Effector memory CD8-positive, alpha-beta T cell (primary cell): ENCODE data around the gene MAPKBP1.
A peak's percentile ranks its signal among the peaks of the same experiment; 100 is the strongest.
"Not testable (repeated sequence)": the region's sequence is repeated elsewhere in the genome, so short reads cannot be mapped to it uniquely, and the experiment has no call there.

Experiments used
- ATAC-seq: fragments of 150-1000 bp; cut with Tn5 transposase; replicated peaks from 2 replicates; pipeline ENCODE4 v1.10.0; 2021; ENCODE audit warnings: mild to moderate bottlenecking, moderate library complexity
- DNase-seq, 3 experiments: peaks; one replicate each; pipeline ENCODE4 v3.0.0; 2021
- H3K27ac Mint-ChIP-seq, 2 donors: one replicate each; pipeline ENCODE4 v1.8.0; 2022; ENCODE audit warnings: mild to moderate bottlenecking in 2 of 2, mixed read lengths in 2 of 2, moderate library complexity in 2 of 2
- H3K27me3 Mint-ChIP-seq, 2 donors: one replicate each; pipeline ENCODE4 v1.8.0; 2022; ENCODE audit warnings: mixed read lengths in 2 of 2
- H3K36me3 Mint-ChIP-seq: one replicate; pipeline ENCODE4 v1.8.0; 2022; ENCODE audit warnings: mild to moderate bottlenecking, moderate library complexity, mixed read lengths; ENCODE audit not compliant: insufficient read depth
- H3K4me1 Mint-ChIP-seq, 2 donors: one replicate each; pipeline ENCODE4 v1.8.0; 2022; ENCODE audit warnings: low read depth in 2 of 2, mixed read lengths in 2 of 2
- H3K4me3 Mint-ChIP-seq, 2 donors: one replicate each; pipeline ENCODE4 v1.8.0; 2022; ENCODE audit warnings: mild to moderate bottlenecking in 2 of 2, mixed read lengths in 2 of 2, moderate library complexity in 2 of 2
- H3K9me3 Mint-ChIP-seq, 2 donors: one replicate each; pipeline ENCODE4 v1.8.0; 2022; ENCODE audit warnings: mixed read lengths in 2 of 2
- total RNA-seq, 9 experiments: gene quantifications; one replicate each; lab custom pipeline; 2026; lab: John Stamatoyannopoulos, UW

The MAPKBP1 gene, protein sequence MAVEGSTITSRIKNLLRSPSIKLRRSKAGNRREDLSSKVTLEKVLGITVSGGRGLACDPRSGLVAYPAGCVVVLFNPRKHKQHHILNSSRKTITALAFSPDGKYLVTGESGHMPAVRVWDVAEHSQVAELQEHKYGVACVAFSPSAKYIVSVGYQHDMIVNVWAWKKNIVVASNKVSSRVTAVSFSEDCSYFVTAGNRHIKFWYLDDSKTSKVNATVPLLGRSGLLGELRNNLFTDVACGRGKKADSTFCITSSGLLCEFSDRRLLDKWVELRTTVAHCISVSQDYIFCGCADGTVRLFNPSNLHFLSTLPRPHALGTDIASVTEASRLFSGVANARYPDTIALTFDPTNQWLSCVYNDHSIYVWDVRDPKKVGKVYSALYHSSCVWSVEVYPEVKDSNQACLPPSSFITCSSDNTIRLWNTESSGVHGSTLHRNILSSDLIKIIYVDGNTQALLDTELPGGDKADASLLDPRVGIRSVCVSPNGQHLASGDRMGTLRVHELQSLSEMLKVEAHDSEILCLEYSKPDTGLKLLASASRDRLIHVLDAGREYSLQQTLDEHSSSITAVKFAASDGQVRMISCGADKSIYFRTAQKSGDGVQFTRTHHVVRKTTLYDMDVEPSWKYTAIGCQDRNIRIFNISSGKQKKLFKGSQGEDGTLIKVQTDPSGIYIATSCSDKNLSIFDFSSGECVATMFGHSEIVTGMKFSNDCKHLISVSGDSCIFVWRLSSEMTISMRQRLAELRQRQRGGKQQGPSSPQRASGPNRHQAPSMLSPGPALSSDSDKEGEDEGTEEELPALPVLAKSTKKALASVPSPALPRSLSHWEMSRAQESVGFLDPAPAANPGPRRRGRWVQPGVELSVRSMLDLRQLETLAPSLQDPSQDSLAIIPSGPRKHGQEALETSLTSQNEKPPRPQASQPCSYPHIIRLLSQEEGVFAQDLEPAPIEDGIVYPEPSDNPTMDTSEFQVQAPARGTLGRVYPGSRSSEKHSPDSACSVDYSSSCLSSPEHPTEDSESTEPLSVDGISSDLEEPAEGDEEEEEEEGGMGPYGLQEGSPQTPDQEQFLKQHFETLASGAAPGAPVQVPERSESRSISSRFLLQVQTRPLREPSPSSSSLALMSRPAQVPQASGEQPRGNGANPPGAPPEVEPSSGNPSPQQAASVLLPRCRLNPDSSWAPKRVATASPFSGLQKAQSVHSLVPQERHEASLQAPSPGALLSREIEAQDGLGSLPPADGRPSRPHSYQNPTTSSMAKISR (N-terminal part only)
- total RNA-seq: 39.7 to 79.9 (median 69.6) reads per million in 9 experiments

GRCh38 chr15:41774062-41774881 lies at the start of gene MAPKBP1:
TSS of gene MAPKBP1 (plus strand) at chr15:41774484. CDS start at chr15:41775276, 792 bp downstream.
- H3K27ac Mint-ChIP-seq: peak within 1 kb of the TSS; percentile 91 to 97
- peaks cover 13% of the 10 kb centered on the region for H3K36me3 Mint-ChIP-seq
- peak; percentile 97 to 98 (median 97) for DNase-seq
- H3K4me1 Mint-ChIP-seq: peaks cover 45 to 57% of the 10 kb centered on the region in 2 donors
- no peaks in the 10 kb centered on the region for H3K9me3 Mint-ChIP-seq
- peak; percentile 86 for ATAC-seq
- peak within 1 kb of the TSS; percentile 92 to 96 for H3K4me3 Mint-ChIP-seq
- no peaks in the 10 kb centered on the region for H3K27me3 Mint-ChIP-seq

DNA sequence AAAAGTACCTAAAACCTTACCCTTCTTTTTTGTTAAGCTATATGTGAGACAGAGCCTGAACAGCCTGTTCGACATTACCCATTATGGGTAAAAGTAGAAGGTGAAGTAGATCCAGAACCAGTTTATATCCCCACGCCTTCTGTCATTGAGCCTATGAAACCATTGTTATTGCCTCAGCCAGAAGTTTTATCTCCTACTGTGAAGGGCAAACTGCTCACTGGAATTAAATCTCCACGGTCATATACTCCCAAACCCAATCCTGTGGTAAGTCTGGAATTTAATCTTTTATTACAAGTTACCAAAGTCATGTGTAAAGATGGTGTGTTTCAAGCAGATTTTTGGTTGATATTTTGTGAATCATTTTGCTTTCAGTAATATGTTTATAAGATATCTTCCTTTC lies 47.1 kb upstream of the MAPKBP1 start:
- Mint-ChIP-seq H3K4me3 (no peak overlapping the region), H3K36me3 (peaks cover 22% of the 10 kb centered on the region), H3K4me1 (peaks cover 2 to 14% of the 10 kb centered on the region in 2 donors), H3K9me3 (no peaks in the 10 kb centered on the region), H3K27me3 (no peaks in the 10 kb centered on the region), H3K27ac (peak overlapping the region in 1 of 2 donors; percentile 29)
- DNase-seq: no peak
- no peak for ATAC-seq

DNA sequence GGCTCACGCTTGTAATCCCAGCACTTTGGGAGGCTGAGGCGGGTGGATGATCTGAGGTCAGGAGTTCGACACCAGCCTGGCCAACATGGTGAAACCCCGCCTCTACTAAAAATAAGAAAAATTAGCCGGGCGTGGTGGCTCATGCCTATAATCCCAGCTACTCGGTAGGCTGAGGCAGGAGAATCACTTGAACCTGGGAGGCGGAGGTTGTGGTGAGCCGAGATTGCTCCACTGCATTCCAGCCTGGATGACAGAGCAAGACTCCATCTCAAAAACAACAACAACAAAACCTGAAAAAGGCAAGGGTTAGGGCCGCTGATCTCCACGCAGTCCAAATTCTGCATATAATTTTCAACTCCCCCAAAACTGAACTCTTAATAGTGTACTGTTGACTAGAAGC lies 46.2 kb upstream of the MAPKBP1 start:
- not testable (repeated sequence) for H3K27ac Mint-ChIP-seq, H3K4me3 Mint-ChIP-seq, H3K27me3 Mint-ChIP-seq, H3K4me1 Mint-ChIP-seq, H3K9me3 Mint-ChIP-seq, DNase-seq, ATAC-seq
- peaks cover 23% of the 10 kb centered on the region for H3K36me3 Mint-ChIP-seq

- H3K4me3 Mint-ChIP-seq: no peak overlapping the region
- H3K27me3 Mint-ChIP-seq: no peaks in the 10 kb centered on the region
- peaks cover 47% of the 10 kb centered on the region for H3K36me3 Mint-ChIP-seq
- peaks cover 1 to 7% of the 10 kb centered on the region in 2 donors for H3K4me1 Mint-ChIP-seq
- H3K9me3 Mint-ChIP-seq: no peaks in the 10 kb centered on the region
- ATAC-seq: no peak
- H3K27ac Mint-ChIP-seq: peak overlapping the region in 1 of 2 donors; percentile 55
- DNase-seq: no peak
Observed at GRCh38 chr15:41730543-41730942, 43.7 kb upstream of the MAPKBP1 start.

DNA sequence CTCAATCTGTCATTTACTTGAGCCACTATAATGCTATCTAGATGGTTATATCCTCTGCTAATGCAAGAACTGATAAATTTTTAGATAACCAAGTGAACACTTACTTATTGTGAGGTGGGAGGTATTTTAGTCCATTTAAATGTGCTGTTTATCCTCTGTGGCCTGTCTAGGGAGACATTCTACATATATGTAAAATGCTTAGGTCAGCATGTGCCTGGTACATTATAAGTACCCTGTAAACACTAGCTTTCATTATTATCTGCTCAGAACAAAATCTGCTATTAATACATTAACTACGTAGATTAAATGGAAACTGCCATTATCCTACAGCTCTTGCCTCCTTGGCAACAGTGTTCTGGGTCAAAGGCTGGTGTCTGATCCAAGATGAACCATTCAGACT lies 41.8 kb upstream of the MAPKBP1 start:
- no peak for ATAC-seq
- DNase-seq: no peak
- H3K9me3 Mint-ChIP-seq: no peaks in the 10 kb centered on the region
- peaks cover 63% of the 10 kb centered on the region for H3K36me3 Mint-ChIP-seq
- peak overlapping the region in 1 of 2 donors; percentile 86 for H3K27ac Mint-ChIP-seq
- H3K27me3 Mint-ChIP-seq: no peaks in the 10 kb centered on the region
- no peak overlapping the region for H3K4me3 Mint-ChIP-seq
- peaks cover 1 to 3% of the 10 kb centered on the region in 2 donors for H3K4me1 Mint-ChIP-seq

DNA sequence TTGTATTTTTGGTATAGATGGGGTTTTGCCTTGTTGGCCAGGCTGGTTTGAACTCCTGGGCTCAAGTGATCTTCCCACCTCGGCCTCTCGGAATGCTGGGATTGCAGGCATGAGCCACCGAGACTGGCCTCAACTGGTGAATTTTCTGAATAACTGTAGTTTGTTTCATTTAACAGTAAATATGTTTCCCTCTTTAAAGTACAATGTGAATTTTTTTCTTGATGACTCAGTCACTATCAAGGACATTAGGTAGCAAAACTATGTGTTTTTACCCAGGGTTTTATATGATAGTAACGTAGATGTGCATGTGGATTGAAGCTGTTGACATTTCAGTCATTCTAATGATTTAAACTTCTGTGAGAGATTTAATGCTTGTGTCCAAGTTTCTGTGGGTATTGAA lies 40.2 kb upstream of the MAPKBP1 start:
- H3K27ac Mint-ChIP-seq: peak overlapping the region; percentile 28 to 66
- no peaks in the 10 kb centered on the region for H3K9me3 Mint-ChIP-seq
- no peaks in the 10 kb centered on the region for H3K27me3 Mint-ChIP-seq
- no peak overlapping the region for H3K4me3 Mint-ChIP-seq
- ATAC-seq: no peak
- peaks cover 1 to 3% of the 10 kb centered on the region in 2 donors for H3K4me1 Mint-ChIP-seq
- DNase-seq: no peak
- H3K36me3 Mint-ChIP-seq: peaks cover 72% of the 10 kb centered on the region

- H3K27me3 Mint-ChIP-seq: no peaks in the 10 kb centered on the region
- H3K4me3 Mint-ChIP-seq: no peak overlapping the region
- no peaks in the 10 kb centered on the region for H3K9me3 Mint-ChIP-seq
- H3K4me1 Mint-ChIP-seq: peaks cover 1 to 3% of the 10 kb centered on the region in 2 donors
- H3K36me3 Mint-ChIP-seq: peaks cover 69% of the 10 kb centered on the region
- ATAC-seq: no peak
- H3K27ac Mint-ChIP-seq: no peak overlapping the region
- no peak for DNase-seq
Observed at GRCh38 chr15:41735046-41735445, 39.2 kb upstream of the MAPKBP1 start.

DNA sequence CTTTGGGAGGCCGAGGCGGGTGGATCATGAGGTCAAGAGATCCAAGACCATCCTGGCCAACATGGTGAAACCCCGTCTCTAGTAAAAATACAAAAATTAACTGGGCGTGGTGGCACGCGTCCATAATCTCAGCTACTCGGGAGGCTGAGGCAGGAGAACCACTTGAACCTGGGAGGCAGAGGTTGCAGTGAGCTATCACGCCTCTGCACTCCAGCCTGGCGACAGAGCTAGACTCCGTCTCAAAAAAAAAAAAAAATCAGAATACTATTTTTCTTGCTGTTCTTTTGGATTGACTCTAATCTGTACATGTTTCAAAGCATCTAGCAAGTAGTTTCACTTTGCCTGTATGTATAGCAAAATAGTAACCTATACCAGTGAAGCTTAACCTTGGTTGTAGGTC lies 38.8 kb upstream of the MAPKBP1 start:
- not testable (repeated sequence) for H3K27ac Mint-ChIP-seq, H3K27me3 Mint-ChIP-seq, H3K9me3 Mint-ChIP-seq, H3K4me1 Mint-ChIP-seq, H3K4me3 Mint-ChIP-seq, ATAC-seq, DNase-seq
- peaks cover 66% of the 10 kb centered on the region for H3K36me3 Mint-ChIP-seq

GRCh38 chr15:41746802-41747201 lies 27.5 kb upstream of the MAPKBP1 start:
- ATAC-seq (no peak), DNase-seq (no peak)
- H3K27me3 Mint-ChIP-seq: no peaks in the 10 kb centered on the region
- H3K4me1 Mint-ChIP-seq: peaks cover 0 to 2% of the 10 kb centered on the region in 2 donors
- no peak overlapping the region for H3K27ac Mint-ChIP-seq
- no peaks in the 10 kb centered on the region for H3K9me3 Mint-ChIP-seq
- no peak overlapping the region for H3K4me3 Mint-ChIP-seq
- peaks cover 61% of the 10 kb centered on the region for H3K36me3 Mint-ChIP-seq

DNA sequence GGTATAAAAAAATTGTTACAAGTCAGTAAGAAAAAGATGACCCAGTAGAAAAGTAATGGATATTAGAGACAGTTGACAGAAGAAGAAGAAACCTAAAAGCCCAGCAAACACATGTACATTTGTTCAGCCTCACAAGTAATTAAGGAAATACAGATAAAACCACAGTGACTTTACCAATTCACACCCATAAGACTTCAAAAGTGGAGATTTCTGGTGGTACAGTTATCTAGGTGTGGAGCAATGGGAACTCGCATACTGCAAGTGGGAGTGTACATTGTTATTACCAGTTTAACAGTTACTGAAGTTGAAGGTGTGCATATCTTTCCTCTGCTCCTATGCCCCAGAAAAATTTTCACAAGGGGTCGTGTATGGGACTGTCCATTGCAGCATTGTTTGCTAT lies 18.1 kb upstream of the MAPKBP1 start:
- H3K27ac Mint-ChIP-seq: no peak overlapping the region
- no peak overlapping the region for H3K4me3 Mint-ChIP-seq
- H3K9me3 Mint-ChIP-seq: no peaks in the 10 kb centered on the region
- H3K36me3 Mint-ChIP-seq: peaks cover 38% of the 10 kb centered on the region
- DNase-seq (no peak), ATAC-seq (no peak)
- peaks cover 0 to 4% of the 10 kb centered on the region in 2 donors for H3K4me1 Mint-ChIP-seq
- H3K27me3 Mint-ChIP-seq: no peaks in the 10 kb centered on the region

GRCh38 chr15:41772720-41773331 lies 1.5 kb upstream of the MAPKBP1 start:
- Mint-ChIP-seq H3K9me3 (no peaks in the 10 kb centered on the region), H3K27me3 (no peaks in the 10 kb centered on the region), H3K4me3 (no peak overlapping the region), H3K36me3 (peaks cover 18% of the 10 kb centered on the region), H3K4me1 (peaks cover 40 to 45% of the 10 kb centered on the region in 2 donors), H3K27ac (peak overlapping the region in 1 of 2 donors; percentile 97)
- ATAC-seq (peak; percentile 18), DNase-seq (peak; percentile 46 to 68 (median 58))

DNA sequence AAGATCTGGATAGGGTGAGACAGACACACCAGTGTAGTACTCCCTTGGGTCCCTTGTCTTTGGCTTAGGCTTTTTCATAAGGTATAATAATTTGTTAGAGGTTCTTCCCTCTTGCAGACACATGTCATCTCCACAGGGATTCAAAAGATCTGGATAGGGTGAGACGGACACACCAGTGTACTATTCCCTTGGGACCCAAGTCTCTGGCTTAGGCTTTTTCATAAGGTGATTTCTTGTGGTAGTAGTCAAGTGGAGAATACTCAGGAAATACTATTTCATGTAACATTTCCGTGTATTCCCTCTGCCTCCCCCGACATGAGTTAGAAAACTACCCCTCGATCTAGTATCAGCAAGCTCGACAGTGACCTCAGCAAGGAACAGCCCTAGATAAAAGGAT lies 954 bp upstream of the MAPKBP1 start:
- DNase-seq (no peak), ATAC-seq (no peak)
- Mint-ChIP-seq H3K36me3 (peaks cover 18% of the 10 kb centered on the region), H3K27ac (peak overlapping the region; percentile 91 to 97), H3K4me1 (peaks cover 43 to 50% of the 10 kb centered on the region in 2 donors), H3K27me3 (no peaks in the 10 kb centered on the region), H3K4me3 (peak overlapping the region; percentile 92 to 96), H3K9me3 (no peaks in the 10 kb centered on the region)
